Lower leg skin (tissue), 4 donors: ENCODE results near the gene SOX13. TPM values are rescaled to one million over a fixed set of nuclear protein-coding genes. Genes with fewer than 3 reads are reported as not detected.

Experiments used
- DNase-seq, 2 donors: peaks; one replicate each; pipeline ENCODE4 v3.0.0-alpha.2; 2019; ENCODE audit warnings: low spot score in 2 of 2
- H3K4me3 ChIP-seq: fragments of 200-600 bp; sonication (generic); 2 replicates; pipeline ENCODE4 v1.5.1; 2017; ENCODE audit warnings: mild to moderate bottlenecking, low read depth; ENCODE audit not compliant: poor library complexity, severe bottlenecking
- CTCF ChIP-seq, 3 donors: fragments of 450-650 bp; IDR thresholded peaks; one replicate each; pipeline ENCODE4 v1.5.1; 2016; ENCODE audit warnings: antibody characterized with exemption in 3 of 3, mild to moderate bottlenecking in 3 of 3, moderate library complexity in 2 of 3
- POLR2A ChIP-seq, 2 donors: fragments of 450-650 bp; IDR thresholded peaks; one replicate each; pipeline ENCODE4 v1.6.1; 2016 to 2017; ENCODE audit warnings: antibody characterized with exemption in 2 of 2, mild to moderate bottlenecking in 1 of 2, moderate library complexity in 1 of 2
- WGBS, 2 donors: methylation state at CpG; one replicate each; pipeline ENCODE4 v1.1.5; 2018; 5-methylcytosine and 5-hydroxymethylcytosine counted together
- intact Hi-C: fragments of 100-400 bp; cut with DNase I; formaldehyde crosslinking; loops from one replicate; pipeline ENCODE4 v1.15.0; 2023; ENCODE audit warnings: low total_unique reads
- total RNA-seq, 4 donors: library from RNA; depleted of rRNA; stranded (reverse); fragments of >200 nt; gene quantifications; one replicate each; pipeline ENCODE4 v1.1.0, GENCODE V29; 2016

The SOX13 gene
- total RNA-seq, 4 donors from 2014 or later: 7.2 to 32.2 (median 16.8) TPM

- no peak for TF ChIP-seq POLR2A (IDR thresholded peaks at IDR 0.05)
- no peak for TF ChIP-seq CTCF (IDR thresholded peaks at IDR 0.05)
- peak within 1 kb of the TSS; percentile 62 for H3K4me3 ChIP-seq
- intact Hi-C loops: no loop called here
- DNase-seq: peak in 1 of 2 donors; percentile 92
- whole genome bisulfite sequencing, 2 donors: 0% methylated on average over 3 to 23 of the region's 94 CpGs
Observed at GRCh38 chr1:204151552-204152309, 78.8 kb downstream of the SOX13 start, which contains the start of gene ETNK2. Gene ETNK2, minus strand, starts transcription at chr1:204152044. Its CDS starts 192 bp downstream, at chr1:204151852.

- TF ChIP-seq CTCF (IDR thresholded peaks at IDR 0.05) (no peak), POLR2A (IDR thresholded peaks at IDR 0.05) (no peak)
- peak in 1 of 2 donors; percentile 87 for DNase-seq
- WGBS, 2 donors: 46 to 77% methylated on average over 13 to 23 of the region's 25 CpGs
- intact Hi-C loops: no loop called here
- H3K4me3 ChIP-seq: peak overlapping the region; percentile 2
Observed at GRCh38 chr1:204152310-204153044, 79.6 kb downstream of the SOX13 start.

- no peak for DNase-seq
- H3K4me3 ChIP-seq: no peak overlapping the region
- 89 to 90% methylated on average over 5 of the region's 5 CpGs for WGBS, 2 donors
- intact Hi-C loops: no loop called here
- TF ChIP-seq POLR2A (IDR thresholded peaks at IDR 0.05): no peak
- no peak for TF ChIP-seq CTCF (IDR thresholded peaks at IDR 0.05)
Observed at GRCh38 chr1:204153667-204154066, 80.8 kb downstream of the SOX13 start.

GRCh38 chr1:204154568-204155255 is 81.8 kb downstream of the SOX13 start:
- intact Hi-C loops: no loop called here
- H3K4me3 ChIP-seq: no peak overlapping the region
- TF ChIP-seq POLR2A (IDR thresholded peaks at IDR 0.05): no peak
- TF ChIP-seq CTCF (IDR thresholded peaks at IDR 0.05): no peak
- peak in 1 of 2 donors; percentile 55 for DNase-seq
- WGBS, 2 donors: 59 to 70% methylated on average over 15 of the region's 15 CpGs

GRCh38 chr1:204155881-204156280 is 83.0 kb downstream of the SOX13 start:
- TF ChIP-seq CTCF (IDR thresholded peaks at IDR 0.05) (no peak), POLR2A (IDR thresholded peaks at IDR 0.05) (no peak)
- intact Hi-C loops: no loop called here
- DNase-seq: no peak
- WGBS, 2 donors: 90 to 92% methylated on average over 10 of the region's 10 CpGs
- no peak overlapping the region for H3K4me3 ChIP-seq
